CD4-positive, alpha-beta T cell treated with Interleukin-6 at 100 ng/mL for 8 hours (primary cell): ENCODE measurements around the gene OVOL3.
"Not testable (repeated sequence)": the region's sequence is repeated elsewhere in the genome, so short reads cannot be mapped to it uniquely, and the experiment has no call there.

ENCODE experiments used
- DNase-seq: peaks from one replicate; pipeline ENCODE4 v3.0.0-alpha.2; 2020; ENCODE audit warnings: mixed read lengths, low spot score

OVOL3 gene

DNA sequence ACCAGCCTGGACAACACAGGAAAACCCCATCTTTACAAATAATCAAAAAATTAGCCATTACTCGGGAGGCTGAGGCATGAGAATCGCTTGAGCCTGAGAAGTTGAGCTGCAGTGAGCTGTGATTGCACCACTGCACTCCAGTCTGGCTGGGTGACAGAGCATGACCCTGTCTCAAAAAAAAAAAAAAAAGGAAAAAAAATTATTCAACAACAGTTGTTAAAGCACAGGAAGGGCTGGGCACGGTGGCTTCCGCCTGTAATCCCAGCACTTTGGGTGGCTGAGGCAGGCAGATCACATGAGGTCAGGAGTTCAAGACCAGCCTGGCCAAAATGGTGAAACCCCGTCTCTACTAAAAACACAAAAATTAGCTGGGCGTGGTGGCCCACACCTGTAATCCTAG lies 20.3 kb downstream of the OVOL3 start:
- DNase-seq: not testable (repeated sequence)

DNA sequence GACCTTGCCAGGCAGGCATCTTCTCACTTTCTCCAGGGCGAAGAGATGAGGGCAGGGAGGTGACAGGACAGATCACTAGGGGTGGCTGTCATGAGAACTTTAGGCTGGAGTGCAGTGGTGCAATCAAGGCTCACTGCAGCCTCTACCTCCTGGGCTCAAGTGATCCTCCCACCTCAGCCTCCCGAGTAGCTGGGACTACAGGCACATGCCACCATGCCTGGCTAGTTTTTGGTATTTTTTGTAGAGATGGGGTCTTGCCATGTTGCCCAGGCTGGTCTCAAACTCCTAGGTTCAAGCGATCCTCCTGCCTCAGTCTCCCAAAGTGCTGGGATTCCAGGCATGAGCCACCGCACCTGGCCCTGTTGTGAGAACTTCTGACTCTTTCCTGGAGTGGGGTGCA lies 23.9 kb downstream of the OVOL3 start:
- not testable (repeated sequence) for DNase-seq

DNA sequence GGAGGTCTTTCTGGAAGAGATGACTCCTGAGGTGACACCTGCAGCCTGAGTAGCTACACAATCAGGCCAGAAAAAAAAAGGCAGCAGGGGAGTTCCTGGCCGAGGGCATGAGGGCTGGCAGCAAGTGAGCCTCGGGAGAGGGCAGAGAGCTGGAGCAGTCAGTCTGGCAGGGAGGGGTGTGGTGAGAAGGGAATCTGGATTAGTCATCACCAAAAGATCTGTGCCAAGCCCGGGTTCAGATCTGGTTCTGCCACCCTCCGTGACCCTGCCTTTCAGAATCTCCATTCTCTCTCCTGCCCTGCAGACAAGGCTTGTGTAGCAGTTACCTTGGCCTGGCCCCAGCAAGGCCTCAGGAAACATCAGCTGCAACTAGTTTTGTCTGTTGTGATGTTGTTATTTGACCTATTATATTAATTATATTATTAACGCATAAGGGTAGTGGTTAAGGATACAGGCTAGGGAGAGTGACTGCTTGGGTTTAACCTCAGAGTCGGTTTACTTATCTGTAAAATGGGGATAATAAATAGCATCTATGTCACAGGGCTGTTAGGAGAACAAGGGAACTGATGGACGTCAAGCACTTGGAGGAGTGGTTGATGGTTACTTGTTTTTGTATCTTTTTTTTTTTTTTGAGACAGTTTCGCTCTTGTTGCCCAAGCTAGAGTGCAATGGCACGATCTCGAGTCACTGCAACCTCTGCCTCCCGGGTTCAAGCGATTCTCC lies 26.2 kb downstream of the OVOL3 start:
- no peak for DNase-seq

DNA sequence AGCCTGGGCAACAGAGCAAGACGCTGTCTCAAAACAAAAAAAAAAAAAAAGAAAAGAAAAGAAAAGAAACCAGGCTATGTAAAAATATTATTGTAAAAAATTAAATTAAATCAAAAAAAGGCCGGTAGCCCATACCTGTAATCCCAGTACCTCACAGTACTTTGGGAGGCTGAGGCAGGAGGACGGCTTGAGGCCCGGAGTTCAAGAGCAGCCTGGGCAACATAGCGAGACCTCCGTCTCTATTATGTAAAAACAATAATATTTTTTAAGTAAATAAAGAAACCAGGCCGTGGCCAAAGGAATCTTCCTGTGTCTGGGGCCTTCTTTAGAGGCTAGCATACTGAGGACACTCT lies 28.2 kb downstream of the OVOL3 start:
- no peak for DNase-seq

DNA sequence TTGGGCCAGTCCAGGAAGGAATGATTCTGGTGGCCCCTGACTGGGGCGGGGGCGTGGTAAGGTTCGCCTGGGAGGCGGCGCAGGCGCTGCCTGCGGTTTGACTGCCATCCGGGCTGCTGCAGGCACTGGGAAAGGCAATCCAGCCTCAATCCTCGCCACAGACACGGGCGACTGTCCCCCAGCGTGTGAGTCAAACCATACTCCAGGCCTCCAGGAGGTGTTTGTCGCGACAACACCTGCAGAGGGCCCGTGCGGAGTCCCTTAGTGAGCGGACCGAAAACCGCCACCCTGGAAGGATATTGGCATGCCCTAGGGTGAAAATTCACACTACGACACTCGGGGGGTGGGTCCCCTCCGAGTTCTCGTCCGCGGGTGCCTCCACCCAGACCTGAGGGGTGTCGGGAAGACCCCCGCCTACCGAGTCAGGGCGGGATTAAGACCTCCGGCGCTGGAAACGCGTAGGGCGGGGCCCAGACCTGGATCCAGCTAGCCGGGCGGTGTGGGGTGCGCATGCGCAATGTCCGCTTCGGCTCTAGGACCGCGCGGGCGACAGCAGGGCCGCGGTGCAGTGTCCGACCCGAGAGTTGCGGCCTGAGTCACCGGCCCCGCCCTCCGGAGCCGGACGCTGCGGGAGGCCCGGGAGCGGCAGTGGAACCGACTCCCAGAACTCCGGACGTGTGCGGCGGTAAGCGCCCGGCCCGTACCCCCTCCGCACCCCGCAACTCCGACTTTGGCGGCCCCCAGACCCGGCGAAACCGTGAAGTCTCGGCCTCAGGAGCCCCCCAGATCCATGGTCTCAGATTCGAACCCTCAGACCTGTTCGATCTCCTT lies 28.7 kb downstream of the OVOL3 start, which contains the start of gene CAPNS1:
Gene CAPNS1 (plus strand): TSS at position 594 of the 831 bp plus-strand sequence. CDS start 946 bp downstream, outside the sequence.
- DNase-seq: peak; percentile 91

DNA sequence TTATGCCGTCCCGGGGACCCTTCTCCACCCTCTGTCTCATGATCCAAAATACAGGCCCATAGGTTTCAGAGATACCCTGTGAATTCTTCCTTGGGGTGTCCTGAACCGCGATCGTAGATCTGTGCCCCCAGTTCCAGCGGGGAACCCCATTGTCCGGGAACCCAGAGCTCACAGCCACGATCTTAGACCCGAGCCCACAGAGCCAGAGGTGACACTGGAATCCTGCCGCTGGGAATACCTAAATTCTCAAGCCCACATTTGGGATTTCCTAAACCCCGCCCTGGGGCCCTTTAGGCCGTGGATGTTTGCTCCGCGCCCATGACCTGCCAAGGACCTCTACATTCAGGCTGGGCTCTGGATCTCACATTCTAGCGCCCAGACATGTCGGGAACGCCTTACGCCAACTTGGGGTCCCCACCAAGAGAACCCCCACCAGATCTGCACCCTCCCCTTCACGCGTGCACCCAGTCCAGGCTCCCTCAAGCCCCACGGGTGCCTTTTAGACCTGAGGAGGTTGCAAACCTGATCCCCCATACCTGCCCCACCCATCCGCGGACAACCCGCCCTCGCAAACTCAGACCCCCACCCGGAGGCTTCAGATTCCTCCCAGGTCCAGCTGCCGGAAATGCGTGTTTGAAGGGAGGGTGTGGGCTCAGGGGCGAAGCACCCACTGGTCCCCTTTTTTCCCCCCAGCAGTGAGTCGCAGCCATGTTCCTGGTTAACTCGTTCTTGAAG lies 29.5 kb downstream of the OVOL3 start:
- peak; percentile 39 for DNase-seq

DNA sequence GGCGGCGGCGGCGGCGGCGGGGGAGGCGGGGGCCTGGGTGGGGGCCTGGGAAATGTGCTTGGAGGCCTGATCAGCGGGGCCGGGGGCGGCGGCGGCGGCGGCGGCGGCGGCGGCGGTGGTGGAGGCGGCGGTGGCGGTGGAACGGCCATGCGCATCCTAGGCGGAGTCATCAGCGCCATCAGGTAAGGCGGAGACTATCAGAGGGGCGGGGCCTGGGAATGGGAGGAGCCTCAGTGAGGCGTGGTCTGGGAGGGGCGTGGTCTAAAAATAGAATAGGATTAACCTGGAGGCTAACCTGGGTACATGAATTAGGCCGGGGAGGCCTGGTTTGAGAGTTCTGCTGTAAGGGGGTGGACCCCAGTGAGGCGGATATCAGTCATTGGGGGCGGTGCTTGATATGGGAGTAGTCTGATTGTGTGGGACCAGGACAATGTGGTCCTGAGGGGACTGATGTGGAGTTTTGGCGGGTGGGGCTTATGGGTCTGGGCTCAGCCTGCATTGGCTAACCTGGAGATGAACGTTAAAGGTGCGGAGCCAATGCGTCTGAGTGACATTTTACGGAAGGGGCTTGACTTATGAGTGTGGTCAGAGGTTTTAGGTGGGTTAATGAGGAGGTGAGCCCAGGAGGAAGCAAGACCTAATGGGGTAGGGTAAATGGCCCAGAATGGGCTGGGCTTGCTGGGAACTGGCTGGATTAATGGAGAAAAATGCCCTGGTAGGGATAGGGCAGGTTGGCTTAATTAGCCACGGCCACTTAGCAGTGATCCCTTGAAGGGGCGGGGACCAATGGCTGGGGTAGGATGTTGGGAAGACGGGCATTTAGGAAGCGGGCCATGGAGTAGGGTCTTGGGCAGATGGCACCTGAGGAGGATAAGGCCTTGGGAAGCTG lies 30.3 kb downstream of the OVOL3 start:
- peak; percentile 85 for DNase-seq

DNA sequence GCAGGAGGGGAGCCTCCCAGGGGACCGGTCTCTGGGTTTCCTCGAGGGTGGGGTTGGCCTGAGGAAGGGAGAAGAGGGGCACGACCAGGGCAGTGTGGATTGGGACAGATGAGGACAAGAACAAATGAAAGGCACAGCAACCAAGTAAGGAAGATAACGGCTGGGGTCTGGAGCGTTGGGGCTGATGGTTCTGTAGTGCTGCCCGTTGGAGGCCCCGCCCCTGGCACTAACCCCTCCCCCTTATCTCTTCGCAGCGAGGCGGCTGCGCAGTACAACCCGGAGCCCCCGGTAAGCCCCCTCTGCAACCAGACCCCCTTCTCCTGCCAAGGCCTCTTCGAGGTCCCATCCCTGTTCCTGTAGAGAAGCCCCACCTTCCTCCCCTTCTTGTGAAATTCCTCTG lies 31.1 kb downstream of the OVOL3 start:
- no peak for DNase-seq

DNA sequence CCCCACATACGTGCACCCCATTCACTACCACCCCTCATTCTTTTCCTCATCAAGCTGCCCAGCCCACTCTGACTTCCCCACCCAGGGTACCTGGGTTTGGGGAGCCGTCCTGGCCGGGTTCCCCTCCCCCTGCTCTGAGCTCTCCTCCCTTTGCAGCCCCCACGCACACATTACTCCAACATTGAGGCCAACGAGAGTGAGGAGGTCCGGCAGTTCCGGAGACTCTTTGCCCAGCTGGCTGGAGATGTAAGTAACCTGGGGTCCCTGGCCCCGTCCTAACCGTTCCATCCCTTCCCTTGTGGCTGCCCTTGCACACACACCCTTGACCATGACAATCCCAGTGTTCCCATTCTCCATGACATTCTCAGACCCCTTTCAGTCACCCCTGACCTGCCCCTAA lies 31.6 kb downstream of the OVOL3 start:
- no peak for DNase-seq

DNA sequence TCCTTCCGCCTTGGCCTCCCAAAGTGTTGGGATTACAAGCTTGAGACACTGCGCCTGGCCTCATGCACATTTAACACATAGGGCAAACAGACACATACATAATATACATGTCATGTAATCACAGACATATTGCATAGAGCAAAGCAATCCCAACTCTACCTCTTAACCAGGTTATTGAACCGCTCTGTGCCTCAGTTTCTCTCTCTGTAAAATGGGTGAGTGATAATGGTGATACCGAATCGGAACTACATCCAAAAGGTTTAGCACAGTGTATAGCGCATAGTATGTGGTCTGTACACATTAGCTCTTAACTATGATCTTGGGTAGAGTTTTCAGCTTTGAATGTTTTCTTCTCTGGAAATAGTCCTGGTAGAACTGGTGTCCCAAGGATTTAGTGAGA lies 33.7 kb downstream of the OVOL3 start:
- no peak for DNase-seq

DNA sequence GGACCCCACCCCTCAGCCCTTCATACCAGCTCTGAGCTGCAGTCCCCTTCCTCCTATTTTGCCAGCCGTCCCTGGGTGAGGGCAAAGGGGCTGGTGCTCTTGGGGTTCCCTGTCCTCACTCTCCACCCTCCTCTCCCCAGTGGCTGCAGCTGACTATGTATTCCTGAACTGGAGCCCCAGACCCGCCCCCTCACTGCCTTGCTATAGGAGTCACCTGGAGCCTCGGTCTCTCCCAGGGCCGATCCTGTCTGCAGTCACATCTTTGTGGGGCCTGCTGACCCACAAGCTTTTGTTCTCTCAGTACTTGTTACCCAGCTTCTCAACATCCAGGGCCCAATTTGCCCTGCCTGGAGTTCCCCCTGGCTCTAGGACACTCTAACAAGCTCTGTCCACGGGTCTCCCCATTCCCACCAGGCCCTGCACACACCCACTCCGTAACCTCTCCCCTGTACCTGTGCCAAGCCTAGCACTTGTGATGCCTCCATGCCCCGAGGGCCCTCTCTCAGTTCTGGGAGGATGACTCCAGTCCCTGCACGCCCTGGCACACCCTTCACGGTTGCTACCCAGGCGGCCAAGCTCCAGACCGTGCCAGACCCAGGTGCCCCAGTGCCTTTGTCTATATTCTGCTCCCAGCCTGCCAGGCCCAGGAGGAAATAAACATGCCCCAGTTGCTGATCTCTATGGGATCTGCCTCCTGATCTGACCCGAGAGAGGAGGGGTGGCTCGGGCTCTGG lies 38.9 kb downstream of the OVOL3 start:
- no peak for DNase-seq

DNA sequence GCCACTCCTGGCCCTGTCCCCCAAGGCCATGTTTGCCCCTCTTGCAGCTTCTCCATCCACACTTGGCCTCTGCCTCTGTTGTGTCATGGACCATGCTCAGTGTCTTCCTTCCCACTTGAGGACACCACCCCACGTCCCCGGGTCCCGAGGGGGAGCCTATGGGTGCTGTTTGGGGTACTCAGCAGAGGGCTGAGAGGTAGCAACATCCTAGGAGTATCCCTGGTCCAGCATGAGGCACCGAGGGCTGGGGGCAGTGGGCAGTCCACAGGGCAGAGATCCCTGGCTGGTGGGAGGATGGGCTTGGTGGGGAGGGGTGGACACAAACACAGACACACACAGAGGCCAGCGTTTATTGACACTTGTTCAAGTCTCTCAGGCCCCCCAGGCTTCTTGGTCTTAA lies 39.6 kb downstream of the OVOL3 start:
- DNase-seq: no peak

DNA sequence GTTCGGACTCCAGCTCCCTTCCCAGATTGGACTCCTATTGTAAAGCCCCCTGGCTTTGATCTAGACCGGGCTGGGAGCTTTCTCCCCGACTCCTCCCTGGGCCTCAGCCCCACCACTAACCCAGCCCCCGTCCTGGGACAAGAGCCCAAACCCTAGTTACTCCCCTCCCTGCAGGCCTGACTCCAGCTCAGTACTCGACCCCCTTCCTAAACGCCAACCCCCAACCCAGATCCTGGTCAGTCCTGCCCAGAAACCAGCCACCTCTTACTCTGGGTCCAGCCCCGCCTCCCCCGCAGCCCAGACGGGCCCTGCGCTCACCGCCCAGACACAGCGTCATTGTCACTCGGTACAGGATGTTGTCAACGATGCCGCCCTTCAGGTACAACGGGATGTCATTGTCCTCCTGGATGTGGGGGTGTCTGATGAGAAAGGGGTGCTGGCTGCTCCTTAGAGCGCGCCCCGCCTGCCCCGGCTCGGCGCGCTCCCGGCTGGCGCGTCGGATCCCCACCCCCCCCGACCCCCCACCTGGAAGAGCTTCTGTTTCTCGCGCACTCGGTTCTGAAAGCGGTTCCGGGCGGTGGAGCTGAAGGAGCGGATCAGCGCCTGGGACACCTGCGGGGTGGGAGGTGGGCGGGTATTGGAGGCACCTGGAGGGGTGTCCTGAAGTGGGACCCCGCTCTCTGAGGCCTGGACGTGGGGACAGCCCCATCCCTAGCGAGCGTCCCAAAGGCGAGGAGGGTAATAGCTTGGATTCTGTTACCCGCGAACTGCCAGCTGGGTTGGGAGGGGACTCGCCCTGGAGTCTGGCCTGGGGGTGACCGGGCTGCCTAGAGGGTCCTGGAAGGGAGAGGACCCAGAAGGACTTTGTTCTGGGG lies 40.4 kb downstream of the OVOL3 start:
- no peak for DNase-seq

DNA sequence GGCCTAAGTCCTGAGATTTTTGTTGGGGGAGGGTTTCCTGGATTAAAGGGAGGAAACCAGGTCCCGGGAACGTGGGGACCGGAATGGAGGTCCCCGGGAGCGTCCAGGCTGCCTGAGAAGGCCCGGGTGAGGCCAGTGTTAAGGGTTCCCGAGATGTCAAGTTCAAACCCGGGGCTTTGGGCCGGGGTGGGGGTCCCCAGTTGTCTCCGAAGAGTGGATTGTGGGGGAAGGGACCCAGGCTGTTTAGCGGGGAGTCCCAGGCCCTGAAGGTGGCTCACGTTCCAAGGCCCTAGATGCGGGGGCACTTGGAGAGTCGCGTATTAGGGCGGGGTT lies 41.0 kb downstream of the OVOL3 start:
- no peak for DNase-seq

DNA sequence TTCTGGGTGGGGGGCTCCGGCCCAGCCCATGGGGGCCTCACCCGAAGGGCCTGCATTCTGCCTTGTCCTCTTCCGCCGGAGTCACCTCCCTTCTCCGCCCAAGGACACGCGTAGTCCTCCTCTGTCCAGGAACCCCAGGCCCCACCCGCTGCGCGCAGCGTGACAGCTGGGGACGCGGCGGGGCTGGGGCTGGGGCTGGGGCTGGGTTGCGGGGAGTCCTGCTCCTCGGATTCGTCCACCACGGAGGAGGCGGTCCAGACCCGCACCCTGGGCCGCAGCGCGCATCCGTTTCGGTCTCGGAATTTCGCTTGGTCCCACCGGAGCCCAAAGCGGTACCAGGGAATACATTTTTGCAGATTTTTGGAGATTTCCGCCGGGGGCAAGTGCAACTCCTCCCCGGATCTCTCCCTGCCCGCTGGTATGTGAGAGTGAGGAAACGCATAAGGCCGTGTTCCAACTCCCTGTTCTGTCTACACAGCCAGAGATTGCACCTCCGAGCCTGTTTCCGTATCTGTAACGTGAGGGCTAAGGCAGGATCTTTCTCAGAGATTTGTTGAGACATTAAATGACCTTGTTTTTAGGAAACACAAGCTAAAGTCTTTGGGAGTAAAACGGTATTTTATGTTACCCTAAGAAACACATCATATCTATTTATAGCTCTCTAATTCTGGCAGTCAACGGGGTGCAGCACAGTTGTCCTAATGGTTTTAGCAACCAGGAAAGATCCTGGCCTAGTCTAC lies 41.6 kb downstream of the OVOL3 start, which contains the start of gene COX7A1:
Gene COX7A1 (minus strand): TSS at position 96 of the 740 bp plus-strand sequence. CDS start 40 bp downstream, at position 56.
- no peak for DNase-seq

DNA sequence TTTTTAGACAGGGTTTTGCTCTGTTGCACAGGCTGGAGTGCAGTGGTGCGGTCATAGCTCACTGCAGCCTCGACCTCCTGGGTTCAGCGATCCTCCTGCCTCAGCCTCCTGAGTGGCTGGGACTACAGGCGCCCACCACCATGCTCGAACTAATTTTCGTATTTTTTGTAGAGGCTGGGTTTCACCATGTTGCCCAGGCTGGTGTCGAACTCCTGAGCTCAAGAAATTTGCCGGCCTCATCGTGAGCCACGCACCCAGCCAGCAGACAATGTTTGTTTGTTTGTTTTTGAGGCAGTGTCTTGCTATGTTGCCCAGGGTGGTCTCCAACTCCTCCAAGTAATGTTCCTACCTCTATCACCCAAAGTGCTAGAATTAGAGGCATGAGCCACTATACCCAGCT lies 42.2 kb downstream of the OVOL3 start:
- no peak for DNase-seq

DNA sequence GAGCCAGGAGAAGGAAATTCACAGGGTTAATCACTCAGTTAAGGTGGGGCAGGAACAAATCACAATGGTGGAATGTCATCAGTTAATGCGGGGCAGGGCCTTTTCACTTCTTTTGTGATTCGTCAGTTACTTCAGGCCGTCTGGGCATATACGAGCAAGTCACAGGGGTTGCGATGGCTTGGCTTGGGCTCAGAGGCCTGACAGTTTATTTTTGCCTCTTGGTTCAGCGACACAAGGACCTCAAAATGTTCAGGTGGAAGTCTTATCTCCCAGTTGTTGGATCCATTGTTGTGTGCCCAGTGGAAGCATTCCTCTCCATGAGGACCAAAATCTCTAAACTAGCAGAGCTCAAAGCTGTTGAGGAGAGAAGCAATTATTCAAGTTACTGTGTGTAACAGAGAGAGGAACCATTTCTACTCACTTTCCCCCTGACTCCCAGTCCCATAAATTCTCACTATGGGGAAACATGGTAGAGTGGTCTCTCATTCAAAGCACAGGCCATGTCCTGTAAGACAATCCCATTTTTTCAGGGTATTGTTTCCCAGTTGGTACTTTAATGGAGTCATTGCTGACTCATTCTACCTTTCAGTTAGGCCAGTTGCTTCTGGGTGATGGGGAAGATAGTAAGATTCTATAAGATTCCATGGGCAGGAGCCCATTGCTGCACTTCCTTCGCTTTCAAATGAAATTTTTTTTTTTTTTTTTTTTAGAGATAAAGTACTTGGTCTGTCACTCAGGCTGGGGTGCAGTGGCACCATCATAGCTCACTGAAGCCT lies 50.1 kb downstream of the OVOL3 start:
- DNase-seq: no peak
